Activated CD8-positive, alpha-beta memory T cell treated with anti-CD3 and anti-CD28 coated beads, Interleukin-2, amount 50 U/mL, for 24 hours (primary cell): ENCODE data around the gene SCD.

Experiments
- DNase-seq: peaks from one replicate; pipeline ENCODE4 v3.0.0-alpha.2; 2020; ENCODE audit errors: extremely low read depth

SCD gene

GRCh38 chr10:100396605-100397004 lies 49.6 kb downstream of the SCD start:
- no peak for DNase-seq

GRCh38 chr10:100401631-100402328 lies 54.7 kb downstream of the SCD start:
- no peak for DNase-seq

- DNase-seq, result no peak
Measured at GRCh38 chr10:100403734-100404133, 56.7 kb downstream of the SCD start.

- DNase-seq, result no peak
Measured at GRCh38 chr10:100413173-100413572, 66.1 kb downstream of the SCD start.
